Activated B cell treated with CpG ODN at 0.5 μM for 24 hours (primary cell): ENCODE measurements around the gene DNAAF5. TPM values are rescaled to one million over a fixed set of nuclear protein-coding genes. Genes with fewer than 3 reads are reported as not detected.

Experiments used
- ATAC-seq: fragments of 200-7000 bp; cut with Tn5 transposase; one replicate; pipeline ENCODE4 v1.10.0; 2021; ENCODE audit warnings: low read depth, mild to moderate bottlenecking, moderate library complexity
- CTCF ChIA-PET: fragments of 350-600 bp; sonication (Branson Sonifier 250); formaldehyde crosslinking; loops from one replicate; lab custom pipeline; 2021; ENCODE audit warnings: antibody characterized with exemption; lab: Charles Lee
- POLR2A ChIA-PET: fragments of 350-600 bp; sonication (Branson Sonifier 250); formaldehyde crosslinking; loops from one replicate; lab custom pipeline; 2021; ENCODE audit warnings: antibody characterized with exemption; lab: Charles Lee
- DNase-seq: peaks from one replicate; pipeline ENCODE4 v3.0.0; 2022
- H3K27ac Mint-ChIP-seq: one replicate; pipeline ENCODE4 v1.8.0; 2020; ENCODE audit warnings: mixed read lengths
- H3K27me3 Mint-ChIP-seq: one replicate; pipeline ENCODE4 v1.8.0; 2021; ENCODE audit warnings: mixed read lengths
- H3K36me3 Mint-ChIP-seq: one replicate; pipeline ENCODE4 v1.8.0; 2021; ENCODE audit warnings: low read depth, mixed read lengths
- H3K4me1 Mint-ChIP-seq: one replicate; pipeline ENCODE4 v1.8.0; 2021; ENCODE audit warnings: mixed read lengths
- H3K4me3 Mint-ChIP-seq: one replicate; pipeline ENCODE4 v1.8.0; 2020; ENCODE audit warnings: mild to moderate bottlenecking, mixed read lengths
- H3K9me3 Mint-ChIP-seq: one replicate; pipeline ENCODE4 v1.8.0; 2020; ENCODE audit warnings: mixed read lengths
- CTCF ChIP-seq: fragments of 200-600 bp; IDR thresholded peaks from one replicate; pipeline ENCODE4 v1.8.0; 2022; ENCODE audit warnings: antibody characterized with exemption, mild to moderate bottlenecking
- intact Hi-C: fragments of 100-400 bp; cut with micrococcal nuclease; formaldehyde crosslinking; loops from one replicate; pipeline ENCODE4 v1.15.1; 2024
- total RNA-seq: library from RNA; stranded (reverse); gene quantifications from 2 replicates; pipeline ENCODE4 v1.2.3, GENCODE V29; 2022

DNAAF5 gene
- total RNA-seq, 1 donor from 2014 or later: 23.5 TPM

DNA sequence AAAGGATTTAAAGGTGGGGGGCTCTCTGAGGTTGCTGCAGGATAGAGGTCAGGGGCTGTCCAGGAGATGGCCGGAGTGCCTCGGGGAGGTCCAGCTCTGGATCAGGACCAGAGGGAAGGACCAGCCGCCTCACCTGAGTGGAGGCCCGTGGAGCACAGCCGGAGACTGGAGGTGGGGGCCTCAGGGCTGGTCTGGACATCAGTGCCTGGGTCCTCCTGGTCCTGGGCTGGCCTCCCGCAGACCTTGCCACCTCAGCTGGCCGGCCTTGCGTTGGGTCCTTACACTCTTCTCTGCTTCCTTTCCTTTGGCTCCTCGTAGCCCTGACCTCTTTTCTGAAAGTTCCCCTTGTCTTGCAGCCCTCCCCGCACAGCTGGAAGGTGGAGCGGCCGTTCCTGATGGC is 107.8 kb downstream of the DNAAF5 start:
- H3K9me3 Mint-ChIP-seq: no peaks in the 10 kb centered on the region
- POLR2A ChIA-PET: no interaction called here
- ATAC-seq (no peak), DNase-seq (no peak)
- peaks cover 47% of the 10 kb centered on the region for H3K4me1 Mint-ChIP-seq
- no peak overlapping the region for H3K4me3 Mint-ChIP-seq
- H3K27ac Mint-ChIP-seq: no peak overlapping the region
- no peaks in the 10 kb centered on the region for H3K27me3 Mint-ChIP-seq
- intact Hi-C loops: no loop called here
- CTCF ChIA-PET: no interaction called here
- TF ChIP-seq CTCF: no peak
- H3K36me3 Mint-ChIP-seq: peaks cover 47% of the 10 kb centered on the region

GRCh38 chr7:835021-835420 is 108.5 kb downstream of the DNAAF5 start:
- H3K9me3 Mint-ChIP-seq: no peaks in the 10 kb centered on the region
- H3K27ac Mint-ChIP-seq: no peak overlapping the region

DNA sequence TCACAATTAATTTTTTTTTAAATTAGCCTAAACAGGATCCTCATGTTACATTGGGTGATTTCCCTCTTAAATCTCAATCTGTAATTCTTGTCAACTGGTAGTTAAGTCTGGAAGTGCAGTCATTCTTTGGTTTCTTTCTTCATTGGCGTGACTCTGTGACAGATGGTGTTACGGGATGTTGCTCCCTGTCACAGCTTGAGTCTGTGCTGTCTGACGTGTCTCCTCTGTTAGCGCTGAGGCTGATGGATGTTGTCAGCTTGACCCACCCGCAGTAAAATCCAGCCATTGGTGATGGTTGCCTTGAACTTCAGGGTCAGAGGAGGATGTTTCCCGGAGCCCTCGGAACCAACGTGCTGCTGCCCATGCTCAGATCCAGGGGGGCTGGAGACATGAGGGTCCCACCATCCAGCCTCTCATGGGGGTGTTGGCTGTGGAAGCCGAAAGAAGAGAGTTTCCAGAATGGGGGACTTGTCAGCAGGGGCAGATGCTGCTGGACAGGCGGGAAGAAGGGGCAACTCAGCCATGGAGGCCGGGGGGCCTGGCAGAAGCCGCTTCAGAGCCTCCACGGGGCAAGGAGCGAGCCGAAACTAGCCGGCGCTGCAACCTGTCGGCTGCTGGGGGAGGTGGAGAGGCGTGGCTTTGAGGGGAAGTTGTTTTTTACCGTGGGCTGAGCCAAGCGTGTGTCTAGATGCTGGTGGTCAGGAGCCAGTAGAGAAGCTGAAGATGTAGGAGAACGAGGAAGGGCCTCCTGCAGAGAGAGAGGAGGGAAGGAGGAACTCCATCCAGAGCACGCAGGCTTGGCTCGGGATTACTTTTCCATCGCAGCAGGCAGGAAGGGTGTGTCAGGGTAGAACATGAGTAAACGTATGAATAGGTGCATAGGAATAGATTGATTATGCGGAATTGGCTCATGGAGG is 109.2 kb downstream of the DNAAF5 start:
- no peak overlapping the region for H3K4me3 Mint-ChIP-seq
- POLR2A ChIA-PET: interaction anchor here (0.9 to 1.4 kb wide), 2 partner anchors 19 to 38 kb away, joined by 3 read pairs; no protein-coding TSS in a partner anchor
- intact Hi-C loops: loop anchor here (1.0 kb wide), 1 partner anchor 49 kb away; no protein-coding TSS in a partner anchor
- H3K27me3 Mint-ChIP-seq: no peaks in the 10 kb centered on the region
- no peak for DNase-seq
- H3K4me1 Mint-ChIP-seq: peaks cover 36% of the 10 kb centered on the region
- peaks cover 57% of the 10 kb centered on the region for H3K36me3 Mint-ChIP-seq
- CTCF ChIA-PET: interaction anchor here (1.1 kb wide), 1 partner anchor 22 kb away, joined by 3 read pairs; no protein-coding TSS in a partner anchor
- no peak overlapping the region for H3K27ac Mint-ChIP-seq
- ATAC-seq: no peak
- TF ChIP-seq CTCF: no peak
- no peaks in the 10 kb centered on the region for H3K9me3 Mint-ChIP-seq

More at GRCh38 chr7:835021-835420, 108.5 kb downstream of the DNAAF5 start:
- ATAC-seq: no peak
- Mint-ChIP-seq H3K36me3 (peaks cover 52% of the 10 kb centered on the region), H3K4me3 (no peak overlapping the region), H3K27me3 (no peaks in the 10 kb centered on the region), H3K4me1 (peaks cover 43% of the 10 kb centered on the region)
- no peak for DNase-seq
- ChIA-PET CTCF (no interaction called here), POLR2A (no interaction called here)
- no peak for TF ChIP-seq CTCF
- intact Hi-C loops: no loop called here

Other genes with a start within 250 kb of the DNAAF5 start
- 6.0 and 7.3 TPM in 2 replicates for gene PDGFA, start 206.9 kb upstream of the DNAAF5 start, total RNA-seq
- 17.2 and 17.5 TPM in 2 replicates for gene PRKAR1B, start 582 bp downstream of the DNAAF5 start, total RNA-seq
- gene SUN1, start 105.8 kb downstream of the DNAAF5 start, total RNA-seq: 101 and 119 TPM in 2 replicates
- gene GET4, start 149.9 kb downstream of the DNAAF5 start, total RNA-seq: 40.5 and 41.4 TPM in 2 replicates
- gene ADAP1, start 228.0 kb downstream of the DNAAF5 start, total RNA-seq: 9.4 and 11.9 TPM in 2 replicates
- gene COX19, start 248.8 kb downstream of the DNAAF5 start, total RNA-seq: 21.2 and 24.5 TPM in 2 replicates